Measurements from ENCODE around the gene SEMA6A.

SEMA6A gene

DNA sequence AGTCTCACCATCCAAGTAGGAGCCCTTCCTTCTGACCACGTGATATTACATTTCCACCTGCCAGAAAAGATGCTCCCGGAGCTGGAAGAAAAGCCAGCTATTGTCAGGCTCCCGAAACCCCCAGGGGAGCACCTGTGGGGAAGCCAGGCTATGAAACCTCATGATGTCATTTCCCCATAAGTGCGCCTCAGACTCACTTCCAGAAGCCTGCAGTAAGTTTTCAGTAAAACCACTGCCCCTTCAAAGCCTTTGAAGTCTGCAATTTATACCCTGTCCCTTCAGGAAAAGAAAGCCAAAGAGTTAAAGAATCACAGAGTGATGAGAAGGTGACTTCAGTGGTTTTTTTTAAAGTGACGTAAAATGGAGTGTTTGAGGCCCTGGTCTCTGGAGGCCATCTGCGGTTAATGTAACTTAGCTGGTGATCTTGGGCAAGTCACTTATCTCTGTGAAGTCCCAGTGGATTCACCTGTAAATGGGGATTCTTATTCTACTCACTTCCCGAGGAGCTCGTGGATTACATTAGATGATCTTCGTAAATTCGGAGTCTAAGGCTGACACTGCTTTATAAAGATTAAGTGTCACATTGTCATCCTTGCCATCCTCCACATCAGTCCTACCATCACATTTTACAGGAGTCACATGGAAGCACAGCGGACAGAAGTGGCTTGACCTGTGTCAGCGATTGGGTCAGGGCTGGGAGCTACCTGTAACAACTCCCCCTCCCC lies 2.6 kb upstream of the SEMA6A start:
- DNase-seq (ENCODE audit: low read depth) = no peak

DNA sequence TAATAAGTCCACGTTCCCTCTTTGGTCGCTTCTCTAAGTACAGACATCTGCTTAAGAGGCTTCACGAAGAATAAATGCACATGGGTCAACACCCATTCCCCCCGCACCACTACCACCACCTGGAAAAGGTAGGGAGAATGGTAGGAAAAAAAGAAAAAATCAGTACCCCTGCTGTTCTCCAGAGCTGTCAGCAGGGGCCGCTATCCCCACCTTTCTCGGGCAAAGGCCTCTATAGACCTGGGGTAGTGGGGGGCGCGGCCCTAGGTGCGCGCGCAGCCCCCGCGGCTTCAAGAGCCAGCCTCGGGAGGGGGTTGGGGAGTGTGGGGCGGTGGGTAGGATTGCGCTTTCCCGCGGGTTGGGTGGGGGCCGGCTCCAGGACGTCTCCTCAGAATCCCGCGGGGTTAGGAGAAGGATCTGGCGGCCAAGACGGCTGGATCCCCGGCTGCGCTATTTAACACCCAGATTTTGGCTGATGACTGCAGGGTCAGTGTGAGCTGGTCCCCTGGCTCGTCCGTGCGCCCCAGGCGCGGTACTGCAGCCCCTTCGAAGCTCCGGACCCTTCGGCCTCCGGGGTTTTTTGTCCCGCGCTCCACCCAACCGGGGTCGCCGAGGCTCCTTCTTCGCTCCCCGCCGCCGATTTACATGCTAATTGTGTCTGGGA lies 1.6 kb upstream of the SEMA6A start:
- DNase-seq (ENCODE audit: low read depth) = no peak

DNA sequence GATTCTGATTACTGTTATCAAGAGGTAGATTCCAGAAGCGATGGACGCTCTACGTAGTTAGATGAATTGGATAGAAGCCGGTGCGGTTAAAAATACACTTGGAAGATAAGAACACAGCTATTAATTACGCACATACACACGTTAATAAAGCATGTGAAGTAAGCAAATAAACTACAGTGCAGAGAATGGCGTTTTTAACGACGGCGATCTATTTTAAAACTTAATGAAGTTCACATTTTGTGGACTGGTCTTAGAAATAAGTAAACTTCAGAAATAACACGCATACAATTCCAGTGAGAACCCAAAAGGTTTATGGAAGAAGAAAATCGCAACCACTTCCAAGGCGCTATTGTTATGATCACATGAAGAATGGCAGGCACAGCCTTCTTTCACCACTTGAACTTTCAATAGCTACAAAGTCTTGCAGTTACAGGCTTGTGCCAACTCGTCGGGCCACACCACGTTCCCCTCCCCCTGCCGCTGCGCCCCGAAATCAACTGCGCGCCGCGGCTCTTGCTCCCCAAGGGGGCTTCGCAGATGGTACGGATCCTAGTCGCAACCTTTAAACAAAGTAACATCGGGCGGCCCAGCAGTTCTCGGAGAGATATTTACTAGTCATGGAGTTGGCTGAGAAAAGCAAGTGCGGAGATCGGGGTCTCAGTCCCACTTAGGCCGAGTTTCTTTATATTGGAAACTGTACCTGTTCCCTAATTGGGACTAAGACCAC lies 866 bp upstream of the SEMA6A start:
- DNase-seq (ENCODE audit: low read depth) = no peak

DNA sequence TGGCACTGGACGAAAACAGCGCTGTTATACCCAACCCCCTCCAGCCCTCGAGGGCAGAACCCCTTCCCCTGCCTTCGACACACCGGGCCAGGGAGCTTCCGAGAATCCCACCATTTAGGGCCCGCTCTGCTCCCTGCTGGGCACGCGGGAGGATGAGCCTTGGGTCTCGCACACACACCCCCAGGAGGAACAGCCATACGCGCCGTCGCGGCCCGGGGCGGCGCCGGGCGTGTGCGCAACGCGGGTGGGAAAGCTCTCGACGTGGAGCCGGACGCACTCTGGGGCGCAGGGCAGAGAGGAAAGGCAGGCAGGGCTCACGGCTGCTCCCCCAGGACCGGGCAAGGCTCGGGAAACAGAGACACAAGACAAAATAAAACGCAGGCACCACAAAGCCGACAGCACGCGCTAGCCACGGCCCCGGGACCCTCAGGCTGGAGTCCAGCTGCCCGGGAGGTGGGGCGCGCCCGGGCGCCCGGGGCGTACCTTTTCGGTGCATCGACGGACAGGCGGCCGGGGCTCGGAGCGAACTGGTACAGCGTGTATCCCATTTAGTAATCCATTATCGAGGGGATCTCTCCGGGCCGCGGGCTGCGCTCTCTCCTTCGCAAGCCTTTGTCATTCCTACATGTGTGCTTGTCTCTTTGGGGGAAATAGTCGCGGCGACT lies 789 bp downstream of the SEMA6A start:
- DNase-seq (ENCODE audit: low read depth) = no peak

DNA sequence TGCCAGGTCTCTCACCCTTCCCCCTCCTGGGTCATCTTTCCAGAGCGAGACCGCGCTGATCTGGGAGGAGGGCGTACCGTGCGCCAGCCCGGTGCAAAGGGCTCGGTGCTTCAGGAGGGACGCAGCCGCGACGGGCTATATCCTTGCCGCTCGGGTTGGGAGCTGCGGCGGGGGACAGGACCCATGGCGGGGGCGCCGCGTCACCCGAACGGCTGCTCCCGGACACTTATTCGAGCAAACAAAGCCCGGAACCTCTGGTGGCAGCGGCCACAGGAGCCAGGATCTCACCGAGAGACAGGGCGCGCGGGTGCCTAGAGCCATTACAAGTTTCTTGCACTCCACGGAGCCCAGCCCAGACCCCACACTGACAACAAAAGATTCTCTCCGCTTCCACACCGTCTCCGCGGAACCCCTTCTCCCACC lies 1.3 kb downstream of the SEMA6A start:
- DNase-seq (ENCODE audit: low read depth) = no peak

DNA sequence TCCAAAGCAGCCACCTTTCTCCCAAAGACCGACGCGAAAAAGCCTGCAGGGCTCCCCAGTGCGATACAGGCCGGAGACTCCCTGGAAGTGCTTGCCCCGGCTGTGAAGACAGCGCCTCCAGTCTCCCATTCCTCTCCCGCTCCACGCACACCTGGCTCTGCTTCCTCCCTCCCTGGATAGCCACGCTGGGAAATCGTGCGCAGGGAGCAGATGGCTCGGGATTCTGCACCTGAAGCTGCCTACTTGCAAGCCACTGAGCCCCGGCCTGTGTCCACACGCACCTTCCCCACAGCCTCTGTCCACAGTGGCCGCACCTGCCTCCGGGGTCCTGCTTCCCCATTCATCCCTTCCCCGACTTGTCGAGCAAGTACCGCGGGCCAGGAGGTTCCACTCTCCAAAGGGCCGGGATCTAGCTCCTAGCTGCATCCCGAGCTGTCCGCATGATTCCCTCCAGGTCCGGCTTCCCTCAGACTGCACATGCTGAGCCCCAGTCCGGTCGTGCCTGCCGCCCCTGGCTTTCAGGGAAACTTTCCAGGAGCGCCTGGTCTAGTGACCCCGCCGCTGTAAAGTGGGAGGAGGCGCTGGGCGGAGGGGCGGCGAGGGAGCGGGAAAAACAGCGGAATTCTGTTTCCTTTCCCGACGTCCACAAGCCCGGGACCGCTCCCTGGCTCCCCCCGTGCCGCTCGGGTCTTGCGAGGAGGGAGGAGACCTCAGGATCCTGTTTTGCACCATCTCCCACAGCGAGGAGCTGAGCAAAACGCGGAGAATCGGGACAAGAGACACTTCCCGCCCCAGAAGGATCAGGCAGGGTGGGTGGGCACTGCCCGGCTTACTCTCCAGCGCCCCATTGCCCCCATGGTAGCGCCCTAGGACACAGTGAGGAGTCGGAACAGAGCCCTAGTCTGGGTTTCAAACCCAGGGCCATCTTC lies 2.0 kb downstream of the SEMA6A start:
- DNase-seq (ENCODE audit: low read depth) = no peak

DNA sequence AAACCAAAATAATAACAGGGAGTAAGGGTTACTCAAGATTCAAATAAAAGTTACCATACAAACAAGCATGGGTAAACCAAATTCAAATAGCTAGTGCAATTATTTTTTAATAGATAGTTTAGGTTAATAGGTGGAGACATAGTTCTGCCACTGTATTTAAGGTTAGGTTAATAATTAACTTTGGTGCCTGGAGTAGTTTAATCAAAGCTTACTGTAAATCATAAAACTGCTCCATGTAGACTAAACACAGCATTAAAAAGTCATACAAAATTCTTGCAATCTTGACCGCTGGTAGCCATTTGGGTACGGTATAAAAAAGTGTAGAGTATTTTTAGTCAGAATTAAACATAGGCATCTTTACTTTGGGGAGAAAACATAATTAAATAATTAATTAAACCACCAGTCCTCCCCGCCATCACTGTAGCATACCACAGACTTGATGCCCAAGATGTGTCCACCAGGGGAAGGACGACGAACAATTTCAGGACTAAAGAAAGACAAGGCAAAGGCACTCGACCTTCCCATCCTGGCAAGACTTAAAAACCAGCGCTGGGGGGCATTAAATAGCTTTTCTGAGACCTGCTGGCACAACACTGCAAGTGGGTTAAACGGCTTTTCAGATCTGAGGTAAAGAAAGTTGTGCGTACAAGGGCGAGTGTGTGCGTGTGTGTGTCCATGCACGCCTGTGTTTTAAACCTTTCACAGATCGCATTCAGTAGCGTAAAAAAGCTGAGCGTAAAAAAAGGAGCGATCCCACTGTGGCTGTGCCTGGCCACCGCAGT lies 2.9 kb downstream of the SEMA6A start:
- DNase-seq (ENCODE audit: low read depth) = no peak

DNA sequence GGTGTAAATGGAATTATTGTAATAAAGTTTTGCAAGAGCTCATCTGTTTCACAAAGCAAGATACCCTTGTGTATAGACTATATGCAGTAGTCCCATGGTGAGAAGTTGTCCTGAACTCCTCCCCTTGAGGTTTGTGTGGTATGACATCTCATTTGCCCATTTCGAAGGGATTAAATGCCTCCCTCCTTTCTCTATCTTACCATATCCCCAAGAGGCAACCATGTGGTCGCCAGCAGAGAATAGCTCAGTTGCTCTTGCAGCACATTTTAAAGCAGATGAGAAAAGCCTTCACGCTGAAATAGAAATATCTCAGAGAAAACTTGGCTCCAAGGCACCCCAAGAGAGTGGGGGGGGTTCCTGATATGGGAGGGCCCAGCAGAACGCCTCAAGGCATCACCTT lies 4.6 kb downstream of the SEMA6A start:
- DNase-seq (ENCODE audit: low read depth) = no peak

DNA sequence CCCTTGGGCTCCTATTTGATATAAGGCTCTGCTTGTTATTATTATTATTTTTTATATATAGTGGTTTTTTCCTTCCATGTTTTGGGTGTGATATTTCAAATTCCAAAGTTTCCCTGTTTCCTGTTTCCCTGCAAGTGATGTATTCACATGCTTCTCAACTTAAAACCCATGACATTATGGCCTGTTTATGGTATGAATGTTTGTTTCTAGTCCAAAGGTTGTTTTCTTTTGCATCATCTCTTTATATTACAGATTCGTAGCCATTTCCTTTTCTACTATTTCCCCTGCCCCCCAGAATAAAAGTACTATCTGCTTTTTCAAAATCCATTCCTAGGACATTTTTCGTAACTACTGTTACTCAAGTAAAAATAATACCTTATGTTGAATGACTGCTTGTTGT lies 7.5 kb downstream of the SEMA6A start:
- no peak for DNase-seq (ENCODE audit: low read depth)

DNA sequence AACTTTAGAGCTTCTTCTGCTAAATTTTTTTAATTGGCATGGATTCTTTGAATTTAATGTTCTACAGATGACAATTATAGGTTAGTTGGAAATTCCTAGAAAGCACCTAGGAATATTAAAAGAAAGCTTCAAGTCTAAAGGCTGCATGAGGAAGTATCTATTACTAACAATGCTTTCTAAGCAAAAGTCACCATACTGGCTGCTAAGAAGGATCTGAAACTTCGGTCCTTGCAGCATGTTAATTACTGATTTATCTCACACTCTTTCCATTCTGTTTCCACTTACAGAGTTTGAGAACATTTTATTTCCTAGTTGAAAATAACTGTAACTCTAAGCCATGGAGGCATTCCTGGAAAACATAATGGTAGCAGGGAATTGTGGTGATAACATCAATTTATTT lies 8.4 kb downstream of the SEMA6A start:
- DNase-seq (ENCODE audit: low read depth) = no peak

DNA sequence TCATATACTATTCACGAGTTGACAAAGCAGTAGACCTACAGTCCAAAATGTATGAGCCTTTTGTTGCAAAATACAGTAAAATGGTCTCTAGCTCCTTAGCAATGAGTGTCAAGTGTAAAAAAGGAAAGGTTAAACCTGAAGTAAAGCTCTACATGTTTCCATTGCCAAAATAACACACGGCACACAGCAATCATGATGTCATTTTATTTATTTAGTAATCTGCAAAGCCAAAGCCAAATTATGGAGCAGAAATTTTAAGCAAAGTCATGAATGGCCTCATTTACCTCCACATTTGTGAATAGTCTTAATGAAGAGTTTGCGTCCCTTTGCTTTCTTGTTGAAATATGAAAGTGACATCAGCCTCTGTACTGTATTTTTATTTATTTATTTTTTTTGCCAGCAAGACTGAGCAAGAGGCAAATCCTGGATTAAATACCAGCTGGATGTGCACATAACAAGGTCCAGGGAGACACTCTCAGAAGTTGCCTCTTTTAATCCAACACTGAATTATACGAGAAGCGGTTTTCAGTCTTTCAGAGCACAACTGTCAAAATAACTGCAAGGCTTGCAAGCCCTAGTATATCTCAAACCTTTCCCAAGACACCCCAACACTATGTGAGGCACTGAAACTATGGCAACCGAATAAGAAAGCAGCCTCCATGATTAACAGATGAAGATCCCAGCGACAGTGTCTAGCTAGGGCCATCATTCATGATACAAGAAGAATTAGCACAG lies 9.7 kb downstream of the SEMA6A start:
- no peak for DNase-seq (ENCODE audit: low read depth)

DNA sequence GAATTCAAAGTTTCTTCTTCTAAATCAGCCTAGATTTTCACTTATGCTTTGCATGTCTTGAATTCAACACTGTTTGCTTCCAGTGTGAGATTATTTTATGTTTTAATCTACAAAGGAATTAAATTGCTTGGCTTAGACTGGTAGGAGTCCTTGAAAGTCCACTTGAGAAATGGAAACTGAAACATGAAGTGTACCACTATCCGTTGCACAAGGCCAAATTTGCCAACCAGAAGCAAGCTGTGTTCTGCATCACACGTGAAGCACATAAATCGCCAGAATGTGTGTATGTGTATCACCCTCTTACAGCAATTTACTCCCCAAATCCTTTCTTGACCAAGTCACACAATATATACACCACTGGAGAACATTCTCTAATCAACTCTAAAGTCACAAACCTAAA lies 10.3 kb downstream of the SEMA6A start:
- DNase-seq (ENCODE audit: low read depth) = no peak

DNA sequence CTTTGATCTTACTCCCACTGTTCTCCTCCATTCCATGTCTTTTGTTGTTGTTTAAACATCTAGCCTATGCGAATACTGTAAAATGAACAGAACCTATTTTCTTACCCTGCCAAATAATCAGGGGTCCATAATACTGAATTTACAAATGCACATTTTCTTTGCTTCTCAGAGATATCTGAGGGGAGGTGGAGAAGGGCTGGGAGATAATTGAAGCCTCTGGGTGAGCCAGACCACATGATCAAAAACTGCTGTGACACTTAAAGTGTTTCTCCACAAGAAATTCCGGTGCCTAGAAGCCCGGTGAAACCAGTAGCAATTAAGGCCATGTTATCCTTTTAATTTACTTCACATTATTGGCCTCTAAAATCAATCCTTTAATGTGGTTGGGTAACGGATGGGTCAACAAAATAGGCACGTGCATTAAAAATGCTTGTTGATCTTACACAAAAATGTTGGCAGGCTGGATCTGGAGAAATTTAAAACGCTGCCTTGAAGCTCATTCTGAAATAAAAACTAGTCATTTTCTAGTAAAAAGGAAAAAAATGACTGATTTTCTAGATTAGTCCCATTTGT lies 10.8 kb downstream of the SEMA6A start:
- no peak for DNase-seq (ENCODE audit: low read depth)

DNA sequence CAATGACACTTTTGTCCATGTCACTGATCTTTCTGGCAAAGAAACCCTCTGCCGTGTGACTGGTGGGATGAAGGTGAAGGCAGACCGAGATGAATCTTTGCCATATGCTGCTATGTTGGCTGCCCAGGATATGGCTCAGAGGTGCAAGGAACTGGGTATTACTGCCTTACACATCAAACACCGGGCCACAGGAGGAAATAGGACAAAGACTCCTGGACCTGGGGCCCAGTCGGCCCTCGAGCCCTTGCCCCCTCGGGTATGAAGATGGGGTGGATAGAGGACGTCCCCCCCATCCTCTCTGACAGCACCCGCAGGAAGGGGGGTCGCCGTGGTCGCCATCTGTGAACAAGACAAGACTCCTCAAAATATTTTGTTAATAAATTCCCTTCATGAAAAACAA lies 12.0 kb downstream of the SEMA6A start:
- DNase-seq (ENCODE audit: low read depth) = no peak

DNA sequence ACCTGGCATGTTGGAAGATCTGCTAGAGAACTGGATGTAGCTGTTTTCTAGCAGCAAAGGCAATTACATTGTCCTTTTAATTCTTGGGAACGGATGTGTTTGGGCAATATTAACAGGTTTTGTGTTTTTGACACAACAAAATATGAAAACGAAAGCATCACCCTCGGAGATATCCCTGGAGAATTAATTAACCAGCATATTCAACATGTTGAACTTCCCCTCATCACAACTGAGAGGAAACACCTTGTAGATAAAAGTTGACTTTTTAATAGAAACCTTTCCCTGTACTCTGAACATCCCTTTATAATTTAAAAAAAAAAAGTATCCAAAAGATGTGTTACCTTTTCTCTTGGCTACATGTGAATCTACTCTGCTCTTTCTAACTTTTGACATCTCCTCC lies 13.0 kb downstream of the SEMA6A start:
- no peak for DNase-seq (ENCODE audit: low read depth)

DNA sequence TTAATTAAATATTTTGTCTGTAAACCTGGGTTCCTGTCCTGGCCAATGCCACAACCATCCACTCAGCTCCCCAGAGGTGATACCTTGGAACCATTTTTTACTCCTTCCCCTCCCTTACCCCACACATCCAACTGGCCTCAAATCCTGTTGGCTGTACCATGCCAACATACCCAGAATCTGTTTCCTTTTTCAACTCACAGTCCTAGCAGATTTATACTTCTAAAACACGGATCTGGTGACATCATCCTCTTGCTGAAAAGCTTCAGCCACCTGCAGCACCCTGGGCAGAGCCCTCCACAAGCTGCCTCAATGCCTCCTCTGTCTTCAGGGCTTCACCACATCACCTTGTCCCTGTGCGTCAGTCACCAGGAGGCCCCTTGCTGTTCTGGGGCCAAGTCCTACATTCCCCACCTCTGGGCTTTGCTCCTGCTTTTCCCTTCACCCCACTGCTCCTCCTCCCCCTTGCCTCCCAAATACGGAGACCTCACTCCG lies 14.9 kb downstream of the SEMA6A start:
- DNase-seq (ENCODE audit: low read depth) = no peak

DNA sequence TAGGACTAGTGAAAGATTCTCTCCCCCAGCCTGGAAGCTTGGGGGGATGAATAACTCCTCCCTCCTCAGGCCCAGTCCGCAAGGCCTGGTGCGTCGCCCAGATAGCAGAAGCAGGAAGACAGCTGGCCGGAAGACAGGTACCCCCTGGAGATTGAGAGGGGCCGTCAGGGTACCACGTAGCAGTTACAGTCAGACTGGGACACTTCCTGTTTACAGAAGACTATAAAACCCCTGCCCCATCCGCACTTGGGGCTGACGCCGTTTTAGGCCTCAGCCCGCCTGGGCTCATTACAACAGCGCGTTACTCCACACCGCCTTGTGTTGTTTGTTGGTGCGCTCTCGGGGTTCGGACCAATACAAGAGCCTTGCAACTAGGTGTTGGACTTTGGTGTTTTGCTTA lies 15.4 kb downstream of the SEMA6A start:
- DNase-seq (ENCODE audit: low read depth) = no peak

DNA sequence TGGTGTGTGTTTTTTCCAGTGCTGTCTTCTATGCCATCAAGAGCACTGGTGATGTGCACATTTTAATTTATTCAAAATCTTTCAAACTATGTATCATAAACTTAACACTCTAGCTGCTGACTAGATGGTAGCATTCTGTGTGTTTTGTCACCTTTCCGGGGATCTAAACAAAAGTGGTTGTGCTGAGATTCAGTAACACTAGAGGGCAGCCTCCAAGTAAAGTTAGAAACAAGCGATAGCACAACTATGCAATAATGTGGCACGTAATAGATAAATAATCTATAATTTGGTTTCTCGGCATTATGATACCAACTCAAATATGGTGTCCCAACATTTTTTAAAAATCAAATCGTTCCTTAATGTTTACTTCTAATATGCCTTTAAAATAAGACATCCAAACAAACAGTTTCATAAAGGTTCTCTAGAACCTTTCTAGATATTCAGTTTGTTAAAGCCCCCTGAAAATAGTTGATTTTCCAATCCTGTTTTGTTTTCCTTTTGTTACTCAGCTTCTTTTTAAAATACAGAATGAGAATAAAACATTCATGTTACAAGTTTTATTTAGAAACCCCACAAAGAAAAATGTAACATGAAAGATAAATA lies 16.9 kb downstream of the SEMA6A start:
- DNase-seq (ENCODE audit: low read depth) = no peak

DNA sequence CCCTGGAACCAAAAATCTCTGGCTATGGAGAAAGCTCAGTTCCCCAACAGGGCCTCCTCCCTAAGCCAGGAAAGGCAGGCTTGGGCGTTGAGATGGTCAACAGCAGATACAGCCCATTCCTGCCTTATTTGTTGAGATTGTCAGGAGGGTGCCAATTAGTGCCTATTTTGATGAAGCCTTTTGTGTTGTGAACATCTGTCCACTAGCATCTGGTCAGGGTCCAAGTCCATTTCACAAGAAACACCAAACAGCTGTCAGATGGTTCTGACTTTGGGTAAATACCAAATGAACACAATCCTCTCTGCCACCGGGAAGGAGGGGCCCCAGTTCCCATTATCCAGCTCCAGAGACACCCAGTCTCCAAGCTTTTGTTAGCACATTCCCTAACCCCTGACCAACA lies 19.9 kb downstream of the SEMA6A start:
- DNase-seq (ENCODE audit: low read depth) = no peak
